A549 (cell line): ENCODE measurements around the gene B3GAT1. TPM values are rescaled to one million over a fixed set of nuclear protein-coding genes. Genes with fewer than 3 reads are reported as not detected.

ENCODE experiments used
- ATAC-seq, 2 experiments: fragments of 200-7000 bp in 1 of 2; fragments of >200 bp in 1 of 2; cut with Nextera tagmentation in 1 of 2; cut with Tn5 transposase in 1 of 2; 3 replicates each; pipeline versions ENCODE4 v1.8.0 to v1.9.1; 2018 to 2020; ENCODE audit warnings: mild to moderate bottlenecking in 1 of 2, moderate library complexity in 1 of 2
- CTCF ChIA-PET: fragments of 300-600 bp; sonication (Branson Sonifier 250); formaldehyde crosslinking; extraction: SDS; loops from one replicate; lab custom pipeline; 2021; ENCODE audit warnings: antibody characterized with exemption, inconsistent platforms; lab: Yijun Ruan, JAX
- POLR2A ChIA-PET: fragments of 350-600 bp; formaldehyde crosslinking; extraction: SDS; loops from one replicate; lab custom pipeline; 2021; ENCODE audit warnings: antibody characterized with exemption, inconsistent platforms; lab: Yijun Ruan, JAX
- DNase-seq, 2 experiments: peaks; one replicate each; pipeline versions ENCODE4 v3.0.0 to v3.0.0-alpha.2; 2011 to 2016; ENCODE audit warnings: low read depth in 1 of 2, low spot score in 1 of 2
- FAIRE-seq: peaks from 2 replicates; lab custom pipeline; 2011; peaks lifted over from hg19 to GRCh38; lab: Jason Lieb, UNC
- H3K27ac ChIP-seq, 2 experiments: fragments of >200 bp; sonication (Bioruptor Twin); formaldehyde crosslinking; 3 replicates each; pipeline ENCODE4 v1.5.1; 2016 to 2017
- H3K4me1 ChIP-seq: fragments of >200 bp; sonication (Bioruptor Twin); formaldehyde crosslinking; 3 replicates; pipeline ENCODE4 v1.6.1; 2016
- H3K4me2 ChIP-seq: fragments of >200 bp; sonication (Bioruptor Twin); formaldehyde crosslinking; 3 replicates; pipeline ENCODE4 v1.6.1; 2016
- H3K4me3 ChIP-seq: fragments of >200 bp; sonication (Bioruptor Twin); formaldehyde crosslinking; 3 replicates; pipeline ENCODE4 v1.5.1; 2016
- H3K9me3 ChIP-seq: fragments of >200 bp; sonication (Bioruptor Twin); formaldehyde crosslinking; 3 replicates; pipeline ENCODE4 v1.6.1; 2016
- BHLHE40 ChIP-seq: IDR thresholded peaks from 2 replicates; pipeline ENCODE4 v1.6.1; 2012; ENCODE audit warnings: low read depth, low read length, inconsistent platforms
- CBX8 ChIP-seq: fragments of 200-600 bp; sonication (generic); IDR thresholded peaks from 2 replicates; pipeline ENCODE4 v1.6.1; 2016
- CEBPB ChIP-seq, 2 experiments: fragments of >200 bp in 1 of 2; sonication (Bioruptor Twin) in 1 of 2; formaldehyde crosslinking in 1 of 2; IDR thresholded peaks; 2 replicates each; pipeline ENCODE4 v1.6.1; 2012 to 2016
- CHD2 ChIP-seq: fragments of 150-350 bp; IDR thresholded peaks from 2 replicates; pipeline ENCODE4 v1.6.1; 2014; ENCODE audit warnings: low read length; ENCODE audit not compliant: partially characterized antibody
- EHF ChIP-seq: fragments of 250-450 bp; sonication (Bioruptor Pico); IDR thresholded peaks from 2 replicates; pipeline ENCODE4 v1.5.0; 2020; ENCODE audit warnings: mild to moderate bottlenecking
- EHMT2 ChIP-seq: fragments of 200-600 bp; sonication (generic); IDR thresholded peaks from 2 replicates; pipeline ENCODE4 v1.6.1; 2016; ENCODE audit warnings: antibody characterized with exemption, low read depth, mild to moderate bottlenecking, moderate library complexity
- ELK1 ChIP-seq: fragments of 150-350 bp; IDR thresholded peaks from 2 replicates; pipeline ENCODE4 v1.6.1; 2014; ENCODE audit warnings: low read depth, mild to moderate bottlenecking, low read length
- EP300 ChIP-seq, 2 experiments: fragments of >200 bp; sonication (Bioruptor Twin); formaldehyde crosslinking; IDR thresholded peaks; 2 replicates in 1 of 2; 3 replicates in 1 of 2; pipeline ENCODE4 v1.6.1; 2016 to 2017
- ESRRA ChIP-seq: fragments of 150-350 bp; IDR thresholded peaks from 2 replicates; pipeline ENCODE4 v1.6.1; 2014; ENCODE audit warnings: mild to moderate bottlenecking, low read length, borderline replicate concordance
- FOSL2 ChIP-seq, 2 experiments: fragments of 450-650 bp in 1 of 2; fragments of >200 bp in 1 of 2; sonication (Bioruptor Twin) in 1 of 2; formaldehyde crosslinking; IDR thresholded peaks; 2 replicates each; pipeline versions ENCODE4 v1.5.0 to v1.6.1; 2016 to 2020; ENCODE audit warnings: mild to moderate bottlenecking in 1 of 2, moderate library complexity in 1 of 2
- HMGXB4 ChIP-seq: fragments of 250-450 bp; sonication (Bioruptor Pico); IDR thresholded peaks from 2 replicates; pipeline ENCODE4 v1.5.0; 2021; ENCODE audit warnings: mild to moderate bottlenecking, moderate library complexity, borderline replicate concordance
- HOXA7 ChIP-seq: fragments of 250-450 bp; sonication (Bioruptor Pico); IDR thresholded peaks from 2 replicates; pipeline ENCODE4 v1.5.0; 2020; ENCODE audit warnings: mild to moderate bottlenecking, moderate library complexity
- HOXB5 ChIP-seq: fragments of 250-450 bp; sonication (Bioruptor Pico); IDR thresholded peaks from 2 replicates; pipeline ENCODE4 v1.5.0; 2020; ENCODE audit warnings: mild to moderate bottlenecking, moderate library complexity
- MAFK ChIP-seq: fragments of 450-650 bp; IDR thresholded peaks from 2 replicates; pipeline ENCODE4 v1.6.1; 2014; ENCODE audit not compliant: partially characterized antibody
- MYC ChIP-seq: IDR thresholded peaks from 2 replicates; pipeline ENCODE4 v1.6.1; 2012; ENCODE audit warnings: mild to moderate bottlenecking, inconsistent platforms, low read length, improper control_type of control experiment, borderline replicate concordance
- NFE2L2 ChIP-seq: fragments of 150-350 bp; conservative IDR thresholded peaks from 2 replicates; pipeline ENCODE4 v1.6.1; 2014; ENCODE audit warnings: low read length
- PBX3 ChIP-seq: IDR thresholded peaks from 2 replicates; pipeline ENCODE4 v1.6.1; 2012
- POLR2A ChIP-seq: IDR thresholded peaks from 2 replicates; pipeline ENCODE4 v1.6.1; 2012; ENCODE audit warnings: mild to moderate bottlenecking, low read length
- POLR2AphosphoS2 ChIP-seq: conservative IDR thresholded peaks from 2 replicates; pipeline ENCODE4 v1.6.1; 2012; ENCODE audit warnings: low read length, improper control_type of control experiment, inconsistent platforms
- RAD21 ChIP-seq, 2 experiments: fragments of >200 bp in 1 of 2; sonication (Bioruptor Twin) in 1 of 2; formaldehyde crosslinking in 1 of 2; IDR thresholded peaks in 1 of 2; conservative IDR thresholded peaks in 1 of 2; 2 replicates in 1 of 2; 3 replicates in 1 of 2; pipeline ENCODE4 v1.6.1; 2012 to 2018; ENCODE audit warnings: inconsistent platforms in 1 of 2
- RNF2 ChIP-seq: fragments of 200-600 bp; sonication (generic); IDR thresholded peaks from 2 replicates; pipeline ENCODE4 v1.6.1; 2016; ENCODE audit warnings: low read depth, mild to moderate bottlenecking, antibody characterized with exemption, moderate library complexity, borderline replicate concordance
- SMC3 ChIP-seq: fragments of >200 bp; sonication (Bioruptor Twin); formaldehyde crosslinking; IDR thresholded peaks from 3 replicates; pipeline ENCODE4 v1.6.1; 2018; ENCODE audit warnings: inconsistent platforms
- SREBF2 ChIP-seq: fragments of 450-650 bp; IDR thresholded peaks from 2 replicates; pipeline ENCODE4 v1.6.1; 2014; ENCODE audit warnings: mild to moderate bottlenecking, moderate library complexity
- TP53 ChIP-seq: fragments of 250-450 bp; sonication (Bioruptor Pico); IDR thresholded peaks from 2 replicates; pipeline ENCODE4 v1.5.0; 2021; ENCODE audit warnings: mild to moderate bottlenecking, moderate library complexity
- WGBS: methylation state at CpG from one replicate; pipeline ENCODE4 v1.1.6; 2017; ENCODE audit errors: missing lambda C conversion rate; 5-methylcytosine and 5-hydroxymethylcytosine counted together
- polyA plus RNA-seq, 4 experiments: library from polyadenylated mRNA; depleted of rRNA in 3 of 4; stranded (reverse); fragments of >200 nt; fragmentation: RNase III in 1 of 4; extraction: RNeasy Plus Mini Kit Qiagen cat#74134 plus additional on column Dnase treatment in 1 of 4; gene quantifications; 2 replicates in 3 of 4; 3 replicates in 1 of 4; pipeline ENCODE4 v1.2.3, GENCODE V29; 2011 to 2017

The B3GAT1 gene
- polyA plus RNA-seq, 2 of the 4 experiments (the other 2 are of a cell fraction) = not detected

GRCh38 chr11:134407923-134408322, 4.1 kb downstream of the B3GAT1 start:
- no peak for FAIRE-seq
- POLR2A ChIA-PET = no interaction called here
- H3K4me1 ChIP-seq = no peaks in the 10 kb centered on the region
- 4% methylated on average over 5 of the region's 8 CpGs for WGBS
- TF ChIP-seq RAD21 (conservative IDR thresholded peaks at IDR 0.05 in 1 of 2, IDR thresholded peaks at IDR 0.05 in 1 of 2) (no peak), EHF (CRISPR knock-in tag) (no peak), HOXB5 (CRISPR knock-in tag) (no peak), PBX3 (no peak), CHD2 (no peak), EHMT2 (no peak), NFE2L2 (no peak), CBX8 (no peak), HOXA7 (CRISPR knock-in tag) (no peak), TP53 (no peak), CEBPB (IDR thresholded peaks at IDR 0.05) (no peak), POLR2AphosphoS2 (no peak), FOSL2 (IDR thresholded peaks at IDR 0.05) (no peak), FOSL2 (CRISPR knock-in tag; IDR thresholded peaks at IDR 0.05) (no peak), EP300 (IDR thresholded peaks at IDR 0.05) (no peak), SREBF2 (no peak), MYC (no peak), HMGXB4 (no peak), BHLHE40 (no peak), ESRRA (no peak), ELK1 (no peak)
- TF ChIP-seq, all 56 proteins: peak for 0
- CTCF ChIA-PET = no interaction called here
- no peak for ATAC-seq
- DNase-seq = no peak
- Histone ChIP-seq H3K4me2 (no peak overlapping the region), H3K4me3 (no peak overlapping the region), H3K9me3 (no peaks in the 10 kb centered on the region), H3K27ac (no peak overlapping the region)

GRCh38 chr11:134407321-134407828, 4.7 kb downstream of the B3GAT1 start:
- H3K4me3 ChIP-seq = no peak overlapping the region
- no peak for TF ChIP-seq MYC
- peak; percentile 12 for TF ChIP-seq MAFK
- no peak for TF ChIP-seq EP300 (IDR thresholded peaks at IDR 0.05)
- no peak for TF ChIP-seq POLR2A
- no peak for TF ChIP-seq PBX3
- TF ChIP-seq SMC3 = no peak
- TF ChIP-seq RNF2 = no peak
- TF ChIP-seq, all 56 proteins: peak for 1
- Histone ChIP-seq H3K9me3 (no peaks in the 10 kb centered on the region), H3K4me1 (no peaks in the 10 kb centered on the region), H3K27ac (no peak overlapping the region), H3K4me2 (no peak overlapping the region)
- ChIA-PET POLR2A (no interaction called here), CTCF (no interaction called here)
- no peak for DNase-seq
- ATAC-seq = no peak; a peak in 1 of 6 replicates
- 27% methylated on average over 8 of the region's 12 CpGs for WGBS
- FAIRE-seq = no peak
